Raji (cell line): ENCODE results near the gene CHD3.
A peak's percentile ranks its signal among the peaks of the same experiment; 100 is the strongest.

ENCODE experiments used
- POLR2A ChIP-seq: IDR thresholded peaks from 2 replicates; pipeline ENCODE4 v1.6.1; 2011; ENCODE audit warnings: low read depth, low read length, control low read depth; ENCODE audit not compliant: insufficient read depth

CHD3 gene

GRCh38 chr17:7881276-7882054 is 7.1 kb upstream of the CHD3 start:
- TF ChIP-seq POLR2A: no peak

DNA sequence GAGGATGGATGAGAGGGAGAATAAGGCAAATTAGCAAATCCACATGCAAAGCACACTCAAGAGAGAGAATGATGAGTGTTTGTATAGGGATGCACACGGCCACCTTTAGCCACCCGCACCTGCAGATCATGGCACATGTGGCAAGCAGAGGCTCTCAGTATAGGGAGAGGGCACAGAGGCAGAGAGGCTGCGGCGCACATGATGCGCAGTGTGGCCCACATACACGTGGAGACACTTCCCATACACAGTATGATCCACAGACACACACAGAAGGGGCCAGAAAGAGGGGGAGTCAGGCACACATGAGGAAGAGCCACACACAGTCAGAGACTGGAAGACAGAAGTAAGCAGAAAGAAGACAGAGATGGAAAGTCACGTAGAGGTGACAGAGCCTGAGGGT is 6.5 kb upstream of the CHD3 start:
- TF ChIP-seq POLR2A: peak; percentile 81

GRCh38 chr17:7882629-7883028 is 6.0 kb upstream of the CHD3 start:
- TF ChIP-seq POLR2A: no peak

GRCh38 chr17:7883781-7884386 is 4.7 kb upstream of the CHD3 start:
- no peak for TF ChIP-seq POLR2A

DNA sequence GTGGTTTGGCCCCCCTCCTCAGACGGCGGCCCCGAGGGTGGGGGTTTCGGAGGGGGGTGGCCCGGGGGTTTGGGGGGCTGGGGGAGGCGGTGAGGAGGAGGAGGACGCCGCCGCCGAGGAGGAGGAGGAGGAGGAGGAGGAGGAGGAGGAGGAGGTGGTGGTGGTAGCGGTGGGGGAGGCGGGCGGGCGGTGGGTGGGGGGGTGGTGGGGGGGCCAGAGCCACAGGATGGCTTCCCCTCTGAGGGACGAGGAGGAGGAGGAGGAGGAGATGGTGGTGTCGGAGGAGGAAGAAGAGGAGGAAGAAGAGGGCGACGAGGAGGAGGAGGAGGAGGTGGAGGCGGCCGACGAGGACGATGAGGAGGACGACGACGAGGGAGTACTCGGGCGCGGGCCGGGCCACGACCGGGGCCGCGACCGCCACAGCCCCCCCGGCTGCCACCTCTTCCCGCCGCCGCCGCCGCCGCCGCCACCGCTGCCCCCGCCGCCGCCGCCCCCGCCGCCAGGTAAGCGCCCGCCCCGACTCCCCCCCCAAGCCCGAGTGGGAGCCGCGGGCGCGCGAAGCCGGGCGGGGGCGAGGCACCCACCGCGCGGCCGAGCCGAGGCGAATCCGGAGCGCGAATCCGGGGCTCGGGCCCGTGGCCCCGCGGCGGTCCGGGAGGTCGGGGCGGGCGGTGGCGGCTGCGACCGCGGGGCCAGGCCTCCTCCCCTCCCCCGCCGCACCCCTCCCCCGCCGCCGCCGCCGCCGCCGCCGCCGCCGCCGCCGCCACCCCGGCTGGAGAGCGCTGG is 3.8 kb upstream of the CHD3 start:
- TF ChIP-seq POLR2A: peak; percentile 50

- TF ChIP-seq POLR2A: peak; percentile 74
These were observed 3.0 kb upstream of the CHD3 start for GRCh38 chr17:7885367-7886226.

DNA sequence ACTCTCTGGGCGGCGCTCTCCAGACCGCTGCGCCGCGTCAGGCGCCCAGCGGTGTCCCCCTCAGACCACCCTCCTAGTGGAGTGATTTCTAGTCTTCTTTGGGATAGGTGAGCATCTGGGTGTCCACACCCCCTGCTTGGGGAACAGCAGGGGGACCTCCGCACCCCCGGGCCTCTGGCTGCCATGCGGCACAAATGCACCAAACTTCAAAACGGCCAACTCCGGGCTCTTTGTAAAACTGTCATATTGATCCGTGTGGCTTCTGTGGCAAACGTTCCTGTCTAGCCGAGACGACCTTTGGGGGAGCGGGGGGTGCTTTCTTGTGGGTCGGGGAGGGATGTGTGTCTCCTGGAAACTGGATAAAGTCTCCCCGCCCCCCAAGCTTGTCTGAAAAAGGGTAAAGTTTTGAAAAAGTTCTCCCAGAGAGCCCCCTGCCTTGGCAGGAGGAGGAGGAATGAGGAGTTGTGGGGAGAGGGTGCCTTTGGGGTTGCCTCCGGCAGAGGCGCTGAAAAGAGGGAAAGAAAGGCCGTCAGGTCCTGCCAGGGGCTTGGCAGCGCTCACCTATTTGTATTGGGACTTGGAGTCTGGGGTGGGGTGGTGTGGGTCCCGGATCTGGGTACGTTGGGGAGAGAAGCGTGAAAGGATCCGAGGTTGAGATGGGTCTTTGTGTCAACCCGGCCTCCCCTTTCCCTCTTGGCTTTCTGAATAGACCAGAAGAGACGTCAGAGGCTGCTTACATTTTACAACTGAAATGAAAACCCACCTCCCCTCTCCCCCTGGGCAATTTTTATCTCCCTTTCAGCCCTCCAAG is 2.2 kb upstream of the CHD3 start:
- no peak for TF ChIP-seq POLR2A

DNA sequence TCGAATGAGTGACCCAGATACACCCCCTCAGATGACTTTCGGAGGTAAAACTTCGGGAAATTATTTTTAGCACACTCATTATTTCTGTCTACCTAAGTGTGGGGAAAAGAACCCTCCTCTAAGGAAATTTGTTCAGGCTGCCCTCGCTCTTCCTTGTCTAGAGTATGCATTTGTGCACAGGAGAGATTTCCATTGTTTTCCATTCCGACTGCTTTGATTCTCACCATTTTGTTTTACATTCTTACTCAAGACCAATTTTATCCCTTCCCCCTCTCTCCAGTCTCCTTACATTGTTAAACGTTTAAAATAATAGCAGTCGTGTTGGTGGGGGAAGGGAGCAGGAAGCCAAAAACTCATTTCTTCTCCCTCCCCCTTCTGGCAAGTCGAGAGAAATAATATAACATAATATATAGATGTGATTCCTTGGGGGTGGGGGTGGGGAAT is 1.5 kb upstream of the CHD3 start:
- TF ChIP-seq POLR2A: peak; percentile 10; the same call in 1 of the 2 replicates

GRCh38 chr17:7887482-7888183 is 956 bp upstream of the CHD3 start:
- 0 out of 2 replicates have a peak, but pooled peaks have one; percentile 19 for TF ChIP-seq POLR2A

- no peak for TF ChIP-seq POLR2A
These were observed 772 bp downstream of the CHD3 start for GRCh38 chr17:7889166-7889955.

DNA sequence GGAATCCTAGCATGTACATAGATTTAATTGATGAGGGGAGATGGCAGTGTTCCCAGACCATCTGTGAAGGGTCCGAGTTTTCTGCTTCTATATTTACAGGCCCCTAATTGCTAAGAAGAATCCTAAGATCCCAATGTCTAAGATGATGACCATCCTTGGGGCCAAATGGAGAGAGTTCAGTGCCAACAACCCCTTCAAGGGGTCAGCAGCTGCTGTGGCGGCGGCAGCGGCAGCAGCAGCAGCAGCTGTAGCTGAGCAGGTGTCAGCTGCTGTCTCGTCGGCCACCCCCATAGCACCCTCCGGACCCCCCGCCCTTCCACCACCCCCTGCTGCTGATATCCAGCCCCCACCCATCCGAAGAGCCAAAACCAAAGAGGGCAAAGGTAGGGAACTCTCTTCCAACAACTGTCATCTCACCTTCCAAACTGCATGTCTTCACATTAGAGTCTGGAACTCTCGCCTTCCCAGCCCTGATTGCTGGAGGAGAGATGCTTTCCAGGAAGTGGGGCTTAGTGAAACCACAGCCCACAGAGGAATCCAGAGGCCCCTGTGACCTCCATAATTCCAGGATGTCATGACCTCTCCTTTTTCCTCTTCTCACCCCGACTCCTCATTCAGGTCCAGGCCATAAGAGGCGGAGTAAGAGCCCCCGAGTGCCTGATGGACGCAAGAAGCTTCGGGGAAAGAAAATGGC is 4.7 kb downstream of the CHD3 start:
- no peak for TF ChIP-seq POLR2A

DNA sequence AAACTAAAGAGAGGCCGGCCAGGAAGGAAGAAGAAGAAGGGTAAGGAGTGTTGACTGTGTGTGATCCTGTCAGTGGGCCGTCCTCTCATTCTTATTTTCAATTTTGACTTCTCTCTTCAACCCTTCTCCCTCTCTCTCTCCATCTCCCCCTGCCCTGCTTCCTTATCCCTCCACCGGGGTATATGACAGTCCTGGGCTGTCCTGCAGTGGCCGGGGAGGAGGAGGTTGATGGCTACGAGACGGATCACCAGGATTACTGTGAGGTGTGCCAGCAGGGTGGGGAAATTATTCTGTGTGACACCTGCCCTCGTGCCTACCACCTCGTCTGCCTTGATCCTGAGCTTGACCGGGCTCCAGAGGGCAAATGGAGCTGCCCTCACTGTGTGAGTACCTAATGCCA is 5.6 kb downstream of the CHD3 start:
- no peak for TF ChIP-seq POLR2A
